H7 (cell line): Measurements from ENCODE around the gene ST8SIA3. TPM values are rescaled to one million over a fixed set of nuclear protein-coding genes. Genes with fewer than 3 reads are reported as not detected.

Source experiments
- DNase-seq: peaks from one replicate; pipeline ENCODE4 v3.0.0; 2012
- H3K27me3 ChIP-seq: 2 replicates; pipeline ENCODE4 v1.6.0; 2011; ENCODE audit warnings: mild to moderate bottlenecking, low read length; ENCODE audit not compliant: control insufficient read depth, insufficient read depth
- H3K36me3 ChIP-seq: replicated peaks from 2 replicates; pipeline ENCODE4 v1.5.1; 2011; ENCODE audit warnings: low read length; ENCODE audit not compliant: control insufficient read depth, insufficient read depth
- H3K4me3 ChIP-seq: 2 replicates; pipeline ENCODE4 v1.5.1; 2011; ENCODE audit warnings: low read depth, mild to moderate bottlenecking, control low read depth, low read length, moderate library complexity; ENCODE audit not compliant: insufficient read depth
- total RNA-seq: library from RNA; depleted of rRNA; stranded (reverse); fragments of >200 nt; shearing (Covaris generic); gene quantifications from 2 replicates; pipeline ENCODE4 v1.2.3, GENCODE V29; 2014; rRNA removed

The ST8SIA3 gene, protein sequence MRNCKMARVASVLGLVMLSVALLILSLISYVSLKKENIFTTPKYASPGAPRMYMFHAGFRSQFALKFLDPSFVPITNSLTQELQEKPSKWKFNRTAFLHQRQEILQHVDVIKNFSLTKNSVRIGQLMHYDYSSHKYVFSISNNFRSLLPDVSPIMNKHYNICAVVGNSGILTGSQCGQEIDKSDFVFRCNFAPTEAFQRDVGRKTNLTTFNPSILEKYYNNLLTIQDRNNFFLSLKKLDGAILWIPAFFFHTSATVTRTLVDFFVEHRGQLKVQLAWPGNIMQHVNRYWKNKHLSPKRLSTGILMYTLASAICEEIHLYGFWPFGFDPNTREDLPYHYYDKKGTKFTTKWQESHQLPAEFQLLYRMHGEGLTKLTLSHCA
- 0.66 and 1.5 TPM in 2 replicates for total RNA-seq

DNA sequence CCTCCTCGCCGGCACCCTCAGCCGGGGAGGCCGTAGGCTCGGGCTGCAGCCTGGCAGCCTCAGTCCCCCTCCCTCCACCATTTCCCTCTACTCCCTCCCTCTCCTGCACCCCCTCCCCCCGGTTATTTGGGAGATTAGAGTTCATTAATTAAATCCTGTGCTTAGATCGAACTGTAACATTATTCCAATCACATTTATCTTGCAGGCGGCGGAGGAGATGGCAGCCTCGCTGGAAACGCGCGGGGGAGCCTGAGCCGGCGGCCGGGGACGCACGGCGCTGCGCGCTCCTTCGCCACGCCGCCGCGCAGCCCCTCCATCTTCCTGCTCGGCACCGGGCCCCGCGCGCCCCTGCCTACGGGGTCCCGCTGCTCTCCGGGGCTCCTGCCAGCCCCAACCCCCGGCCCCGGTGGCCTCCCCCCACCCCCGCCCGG, at the start of gene ST8SIA3:
ST8SIA3 (plus strand) TSS at position 287 of the 431 bp plus-strand sequence. CDS start 290 bp downstream, outside the sequence.
- DNase-seq = peak; percentile 84
- H3K27me3 ChIP-seq = peaks cover 12% of the 10 kb centered on the region
- no peaks in the 10 kb centered on the region for H3K36me3 ChIP-seq
- peak within 1 kb of the TSS; percentile 64 for H3K4me3 ChIP-seq

DNA sequence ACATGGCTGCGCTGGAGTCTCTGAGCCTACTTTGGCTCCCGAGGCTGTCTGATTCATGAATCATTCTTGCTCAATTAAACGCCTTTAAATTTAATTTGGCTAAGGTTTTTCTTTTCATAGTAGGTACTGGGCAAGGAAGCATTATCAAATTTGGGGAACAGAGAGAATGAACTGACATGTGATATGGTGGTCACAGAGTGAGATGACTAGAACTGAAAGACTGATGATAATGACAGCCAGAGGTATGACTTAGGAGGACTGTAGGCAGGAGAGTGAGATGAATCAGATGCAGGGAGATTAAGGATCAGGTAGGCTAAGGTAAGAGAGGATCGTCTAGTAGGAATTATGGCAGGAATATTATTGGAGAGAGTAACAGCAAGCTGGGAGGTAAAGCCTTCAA, 40.9 kb upstream of the ST8SIA3 start:
- no peaks in the 10 kb centered on the region for H3K27me3 ChIP-seq
- no peaks in the 10 kb centered on the region for H3K36me3 ChIP-seq
- no peak overlapping the region for H3K4me3 ChIP-seq
- no peak for DNase-seq

DNA sequence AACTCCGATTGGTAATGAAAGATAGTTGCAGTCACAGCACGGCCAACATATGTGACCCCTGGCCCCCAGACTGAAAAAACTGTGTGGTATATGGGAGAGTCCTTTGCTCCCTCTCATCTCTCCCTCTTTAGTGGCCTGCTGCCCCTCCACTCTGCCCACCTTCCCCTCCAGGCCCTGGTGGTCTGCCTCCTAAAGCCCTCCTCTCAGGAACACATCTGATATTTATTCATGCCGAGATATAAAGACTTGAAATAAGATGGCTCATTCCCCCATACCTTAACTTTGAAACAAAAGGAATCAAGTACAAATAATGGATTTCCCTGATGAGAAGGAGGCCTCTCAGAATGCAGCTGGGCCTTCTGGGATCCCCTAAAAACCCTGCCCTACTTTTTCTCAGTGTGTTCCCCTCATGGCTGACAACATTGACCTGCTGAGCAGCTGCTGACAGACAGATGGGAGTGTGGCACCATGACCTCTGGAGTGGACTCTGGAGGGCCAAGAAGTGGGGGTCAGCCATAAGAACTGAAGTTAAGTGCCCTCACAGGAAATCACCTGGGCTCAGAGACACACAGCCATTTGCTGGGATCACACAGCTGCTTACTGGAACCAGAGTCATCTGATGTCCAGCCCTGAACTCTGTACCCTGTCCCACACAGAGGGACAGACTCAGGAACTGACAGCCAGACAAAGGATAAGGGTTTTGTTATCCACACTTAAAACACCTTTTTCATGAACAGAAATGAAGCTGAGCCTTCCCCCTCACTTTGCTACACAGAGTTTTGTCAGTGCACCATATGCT, 39.8 kb upstream of the ST8SIA3 start:
- Histone ChIP-seq H3K4me3 (no peak overlapping the region), H3K36me3 (no peaks in the 10 kb centered on the region), H3K27me3 (no peaks in the 10 kb centered on the region)
- no peak for DNase-seq

DNA sequence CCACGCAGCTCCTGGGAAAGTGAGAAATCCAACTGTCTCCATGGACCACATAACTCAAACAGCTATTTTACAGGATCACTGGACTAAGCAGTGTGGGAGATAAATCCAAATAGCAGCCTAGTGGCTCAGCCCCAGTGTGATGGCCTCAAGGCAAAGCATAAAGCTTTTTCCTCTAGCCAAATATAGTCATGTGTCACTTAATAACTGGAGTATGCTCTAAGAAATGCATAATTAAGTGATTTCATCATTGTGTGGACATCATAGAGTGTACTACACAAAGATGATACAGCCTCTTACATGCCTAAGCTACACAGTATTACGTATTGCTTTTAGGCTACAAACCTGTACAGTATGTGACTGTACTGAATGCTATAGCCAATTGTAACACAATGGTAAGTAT, 31.8 kb upstream of the ST8SIA3 start:
- no peak for DNase-seq
- Histone ChIP-seq H3K27me3 (no peaks in the 10 kb centered on the region), H3K4me3 (no peak overlapping the region), H3K36me3 (no peaks in the 10 kb centered on the region)

DNA sequence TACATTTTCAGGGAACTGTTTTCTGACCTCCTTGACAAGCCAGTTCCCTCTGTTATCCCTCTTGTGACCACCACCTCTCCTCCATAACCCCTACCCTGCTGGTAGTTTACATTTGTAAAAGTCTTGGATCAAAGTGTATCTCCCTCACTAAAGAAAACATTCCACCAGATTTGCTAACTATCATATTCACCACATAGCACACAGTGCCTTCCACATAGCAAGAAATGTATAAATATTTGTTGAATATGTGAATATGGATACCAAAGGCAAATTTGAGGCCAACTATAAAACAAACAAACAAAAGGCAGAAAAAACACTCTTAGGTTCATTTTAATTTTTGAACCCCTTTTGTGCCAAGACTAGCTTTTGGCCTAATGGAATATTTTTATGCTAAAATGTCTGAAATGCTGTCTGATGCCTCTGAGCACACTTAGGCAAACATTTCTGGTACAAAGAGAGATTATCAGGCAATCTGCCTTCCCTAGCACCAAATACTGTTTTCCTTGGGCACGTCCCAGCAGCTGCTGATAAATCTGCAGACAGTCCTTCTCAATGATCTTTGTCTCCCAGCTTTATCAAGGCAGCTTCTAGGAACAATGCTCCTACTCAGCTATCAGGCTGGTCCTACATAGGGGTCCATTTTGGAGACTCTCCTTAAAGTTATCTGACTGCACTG, 26.7 kb upstream of the ST8SIA3 start:
- H3K36me3 ChIP-seq = no peaks in the 10 kb centered on the region
- DNase-seq = no peak
- H3K4me3 ChIP-seq = no peak overlapping the region
- H3K27me3 ChIP-seq = no peaks in the 10 kb centered on the region

DNA sequence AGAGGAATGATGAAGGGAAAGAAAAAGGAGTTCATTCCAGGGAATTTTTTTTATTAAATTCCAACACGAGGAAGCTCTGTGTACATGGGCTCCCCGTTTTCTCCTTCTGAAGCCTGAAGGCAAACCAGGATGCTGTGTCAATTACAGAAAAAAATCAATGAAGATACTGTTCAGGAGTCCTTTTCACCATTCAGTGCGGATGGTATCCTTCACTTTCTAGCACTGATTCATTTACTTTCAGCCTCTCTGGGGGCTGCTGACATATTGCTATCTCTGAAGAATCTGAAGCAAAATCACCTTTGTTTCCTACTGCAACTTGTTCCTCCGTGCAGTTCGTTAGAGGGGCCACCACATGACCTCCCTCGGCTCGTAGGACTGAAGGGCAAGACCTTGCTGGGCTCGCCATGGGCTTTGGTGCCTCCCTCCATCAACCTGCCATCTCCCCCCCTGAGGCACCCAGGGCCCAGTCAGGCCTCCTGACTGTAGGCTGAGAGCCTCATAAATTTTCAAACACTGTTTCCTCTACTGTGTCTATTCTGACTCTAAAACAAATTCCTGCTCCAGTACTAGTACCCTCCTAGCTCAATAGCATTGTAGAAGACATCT, 25.5 kb upstream of the ST8SIA3 start:
- no peaks in the 10 kb centered on the region for H3K27me3 ChIP-seq
- no peak for DNase-seq
- H3K36me3 ChIP-seq = no peaks in the 10 kb centered on the region
- no peak overlapping the region for H3K4me3 ChIP-seq

DNA sequence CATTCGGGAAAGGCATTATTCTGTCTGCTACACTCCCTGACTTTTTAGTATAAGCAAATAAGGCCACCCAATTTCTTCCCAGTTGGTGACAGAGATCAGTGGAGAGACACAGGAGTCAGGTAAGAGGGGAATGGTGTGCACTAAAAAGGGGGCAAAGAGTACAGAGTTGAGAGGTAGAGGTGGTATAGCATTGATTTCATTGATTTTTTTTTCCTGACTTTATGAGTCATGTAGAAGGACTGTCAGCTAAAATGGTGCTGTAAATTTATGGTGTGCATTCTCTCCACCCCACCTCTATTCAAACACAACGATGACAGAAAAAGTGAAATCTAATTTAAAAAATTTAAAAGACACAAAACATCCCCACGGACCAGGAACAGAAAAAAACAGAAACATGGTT, 23.7 kb upstream of the ST8SIA3 start:
- no peaks in the 10 kb centered on the region for H3K36me3 ChIP-seq
- H3K4me3 ChIP-seq = no peak overlapping the region
- no peak for DNase-seq
- H3K27me3 ChIP-seq = no peaks in the 10 kb centered on the region

DNA sequence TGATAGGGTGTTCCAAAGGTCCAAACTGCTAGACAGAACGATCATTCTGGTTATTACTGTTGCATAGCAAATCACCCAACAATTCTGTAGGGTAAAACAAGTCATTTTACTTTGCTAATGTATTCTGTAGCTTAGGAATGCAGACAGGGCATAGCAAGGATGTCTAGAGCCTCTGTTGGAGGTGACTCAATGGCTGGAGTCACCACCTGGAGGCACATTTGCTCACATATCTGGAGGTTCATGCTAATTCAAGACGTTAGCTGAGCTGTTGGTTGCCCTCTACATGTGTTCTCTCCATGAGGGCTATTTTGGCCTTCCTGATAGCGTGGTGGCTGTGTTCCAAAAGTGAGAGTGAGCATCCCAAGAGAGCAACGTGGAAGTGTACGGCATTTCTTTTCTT, 22.5 kb upstream of the ST8SIA3 start:
- DNase-seq = no peak
- H3K36me3 ChIP-seq = no peaks in the 10 kb centered on the region
- H3K4me3 ChIP-seq = no peak overlapping the region
- no peaks in the 10 kb centered on the region for H3K27me3 ChIP-seq

DNA sequence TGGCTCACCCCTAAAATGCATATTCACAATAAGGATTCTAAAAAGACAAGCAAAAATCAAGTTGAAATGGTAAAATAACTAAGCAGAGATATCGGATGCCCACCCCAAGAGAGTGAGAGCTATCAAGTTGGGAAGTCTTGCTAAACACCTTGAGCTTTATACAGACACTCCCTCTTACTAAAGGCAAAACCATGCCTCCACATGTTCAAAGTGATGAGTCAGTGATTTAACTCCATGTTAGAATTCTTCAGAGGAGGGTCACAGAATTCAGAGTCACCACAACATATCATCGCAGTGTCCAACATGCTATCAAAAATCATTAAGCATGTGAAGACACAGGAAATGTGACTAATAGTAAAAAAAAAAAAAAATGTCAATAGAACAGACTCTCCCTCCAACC, 20.6 kb upstream of the ST8SIA3 start:
- Histone ChIP-seq H3K4me3 (no peak overlapping the region), H3K36me3 (no peaks in the 10 kb centered on the region), H3K27me3 (no peaks in the 10 kb centered on the region)
- no peak for DNase-seq

DNA sequence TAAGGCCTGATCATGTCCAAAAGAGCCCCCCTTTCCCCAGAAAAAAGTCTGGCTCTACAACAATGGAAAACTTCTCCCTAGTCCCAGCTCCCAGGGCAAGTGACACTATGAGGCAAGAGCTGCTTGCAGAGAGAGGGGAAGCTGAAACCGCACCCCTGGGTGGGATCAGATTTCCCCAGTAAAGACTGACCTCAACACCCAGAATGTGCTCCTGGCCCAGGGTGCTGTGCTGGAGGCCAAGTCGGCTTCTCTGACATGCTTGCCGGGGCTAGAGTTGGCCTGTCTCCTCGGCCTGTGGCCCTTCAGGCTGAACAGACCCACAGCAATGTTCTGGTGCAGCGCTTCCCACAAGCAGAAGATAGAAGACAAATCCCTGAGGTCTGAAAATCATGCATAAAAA, 18.4 kb upstream of the ST8SIA3 start:
- DNase-seq = no peak
- no peaks in the 10 kb centered on the region for H3K27me3 ChIP-seq
- no peak overlapping the region for H3K4me3 ChIP-seq
- no peaks in the 10 kb centered on the region for H3K36me3 ChIP-seq

DNA sequence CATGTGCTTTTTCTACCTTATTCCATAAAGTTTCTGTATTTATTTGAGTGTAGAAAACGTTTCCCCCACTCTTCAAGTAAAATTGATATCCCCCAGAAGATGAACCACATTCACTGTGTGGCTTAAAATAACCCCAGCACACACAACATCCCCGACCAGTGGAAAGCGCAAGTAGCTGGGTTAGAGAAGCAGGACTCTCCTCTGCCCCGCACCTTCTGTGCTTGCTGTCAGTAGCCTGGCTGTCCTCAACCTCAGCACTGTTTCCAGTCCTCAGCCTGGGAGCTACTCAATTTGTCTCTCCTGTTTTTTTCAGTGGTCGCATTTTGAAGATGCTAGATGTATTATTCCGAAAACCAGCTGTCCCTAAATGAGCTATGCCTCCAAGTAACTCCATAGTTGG, 18.0 kb upstream of the ST8SIA3 start:
- no peaks in the 10 kb centered on the region for H3K36me3 ChIP-seq
- no peaks in the 10 kb centered on the region for H3K27me3 ChIP-seq
- no peak overlapping the region for H3K4me3 ChIP-seq
- DNase-seq = no peak

DNA sequence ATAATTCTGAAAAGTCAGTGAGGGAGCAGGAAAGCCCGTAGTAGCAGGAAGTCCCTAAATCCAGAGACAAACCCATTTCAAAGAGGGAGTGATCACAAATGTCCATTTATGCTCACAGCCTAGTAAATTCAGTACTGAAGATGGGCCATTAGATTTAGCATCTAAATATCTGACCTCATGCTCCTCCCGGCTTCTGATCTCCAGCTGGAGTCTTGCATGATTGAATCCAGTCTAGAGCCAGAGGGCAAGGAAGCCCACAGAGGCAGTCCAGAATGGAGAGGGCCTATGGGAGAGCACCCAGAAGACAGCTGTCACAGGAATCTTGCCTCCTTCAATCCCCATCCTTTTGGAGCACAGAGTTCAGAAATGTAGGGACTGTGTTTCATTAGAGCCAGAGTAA, 16.0 kb upstream of the ST8SIA3 start:
- no peaks in the 10 kb centered on the region; the same call in 1 of the 2 replicates for H3K27me3 ChIP-seq
- no peak overlapping the region for H3K4me3 ChIP-seq
- DNase-seq = no peak
- no peaks in the 10 kb centered on the region for H3K36me3 ChIP-seq

DNA sequence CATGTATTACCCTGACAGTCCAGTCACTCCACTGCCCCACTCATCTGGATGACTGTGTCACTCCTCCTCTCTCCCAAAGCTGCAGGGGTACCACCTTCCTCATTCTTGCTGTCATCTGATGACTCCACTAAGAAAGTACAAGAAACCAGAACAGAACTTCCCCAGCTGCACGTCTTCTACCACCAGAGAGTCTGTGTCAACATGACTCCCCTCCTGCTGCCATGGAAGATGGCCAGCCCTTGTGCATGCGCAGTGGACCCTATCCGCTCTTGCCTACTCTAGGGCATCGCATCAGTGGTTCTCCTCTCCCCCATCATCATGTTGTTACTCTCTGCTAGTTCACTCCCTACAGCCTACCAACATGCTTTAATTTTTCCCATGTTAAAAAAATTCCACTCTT, 14.5 kb upstream of the ST8SIA3 start:
- DNase-seq = no peak
- H3K4me3 ChIP-seq = no peak overlapping the region
- H3K36me3 ChIP-seq = no peaks in the 10 kb centered on the region
- no peaks in the 10 kb centered on the region; the same call in 1 of the 2 replicates for H3K27me3 ChIP-seq

DNA sequence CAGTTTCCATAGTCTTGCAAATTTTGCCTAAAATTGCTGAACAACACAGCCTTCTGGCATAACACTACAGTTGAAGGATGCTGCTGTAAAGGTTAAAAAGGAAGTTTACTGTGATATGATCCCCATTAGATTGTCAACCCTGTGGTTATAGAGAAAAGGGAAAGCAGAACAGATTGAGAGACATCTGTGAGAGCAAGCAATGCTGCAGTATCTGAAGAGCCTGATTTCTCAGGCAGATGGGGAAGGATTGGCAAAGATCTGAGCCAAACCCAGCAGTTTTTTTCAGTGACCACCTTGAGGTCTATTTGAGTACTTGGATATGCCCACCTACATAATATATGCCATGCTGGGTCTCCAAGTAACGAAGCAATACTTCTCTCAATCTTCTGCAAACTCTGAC, 8.5 kb upstream of the ST8SIA3 start:
- no peak overlapping the region for H3K4me3 ChIP-seq
- DNase-seq = no peak
- H3K27me3 ChIP-seq = no peaks in the 10 kb centered on the region; the same call in 1 of the 2 replicates
- no peaks in the 10 kb centered on the region for H3K36me3 ChIP-seq
